ENCODE data around the gene SLC1A7.

SLC1A7 gene

DNA sequence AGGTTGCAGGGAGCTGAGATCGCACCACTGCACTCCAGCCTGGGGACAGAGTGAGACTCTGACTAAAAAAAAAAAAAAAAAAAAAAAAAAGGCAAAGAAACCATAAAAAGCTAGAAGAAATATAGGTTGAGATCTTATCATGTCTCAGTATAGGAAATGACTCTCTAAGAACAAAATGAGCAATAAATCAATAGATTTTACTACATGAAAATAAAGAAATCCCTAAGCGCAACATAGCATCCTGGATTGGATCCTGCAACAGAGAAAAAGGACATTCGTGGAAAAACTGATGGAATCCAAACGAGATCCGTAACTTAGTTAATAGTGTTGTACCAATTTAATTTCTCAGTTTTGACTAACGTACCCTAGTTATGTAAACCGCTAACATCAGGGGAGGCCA is 35.3 kb downstream of the SLC1A7 start:
- FAIRE-seq (no peak), DNase-seq (ENCODE audit: insufficient read length, low spot score) (no peak)
- TF ChIP-seq, protein P1, sequence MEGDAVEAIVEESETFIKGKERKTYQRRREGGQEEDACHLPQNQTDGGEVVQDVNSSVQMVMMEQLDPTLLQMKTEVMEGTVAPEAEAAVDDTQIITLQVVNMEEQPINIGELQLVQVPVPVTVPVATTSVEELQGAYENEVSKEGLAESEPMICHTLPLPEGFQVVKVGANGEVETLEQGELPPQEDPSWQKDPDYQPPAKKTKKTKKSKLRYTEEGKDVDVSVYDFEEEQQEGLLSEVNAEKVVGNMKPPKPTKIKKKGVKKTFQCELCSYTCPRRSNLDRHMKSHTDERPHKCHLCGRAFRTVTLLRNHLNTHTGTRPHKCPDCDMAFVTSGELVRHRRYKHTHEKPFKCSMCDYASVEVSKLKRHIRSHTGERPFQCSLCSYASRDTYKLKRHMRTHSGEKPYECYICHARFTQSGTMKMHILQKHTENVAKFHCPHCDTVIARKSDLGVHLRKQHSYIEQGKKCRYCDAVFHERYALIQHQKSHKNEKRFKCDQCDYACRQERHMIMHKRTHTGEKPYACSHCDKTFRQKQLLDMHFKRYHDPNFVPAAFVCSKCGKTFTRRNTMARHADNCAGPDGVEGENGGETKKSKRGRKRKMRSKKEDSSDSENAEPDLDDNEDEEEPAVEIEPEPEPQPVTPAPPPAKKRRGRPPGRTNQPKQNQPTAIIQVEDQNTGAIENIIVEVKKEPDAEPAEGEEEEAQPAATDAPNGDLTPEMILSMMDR (IDR thresholded peaks at IDR 0.05; ENCODE audit: insufficient read depth, missing control alignments), result no peak

DNA sequence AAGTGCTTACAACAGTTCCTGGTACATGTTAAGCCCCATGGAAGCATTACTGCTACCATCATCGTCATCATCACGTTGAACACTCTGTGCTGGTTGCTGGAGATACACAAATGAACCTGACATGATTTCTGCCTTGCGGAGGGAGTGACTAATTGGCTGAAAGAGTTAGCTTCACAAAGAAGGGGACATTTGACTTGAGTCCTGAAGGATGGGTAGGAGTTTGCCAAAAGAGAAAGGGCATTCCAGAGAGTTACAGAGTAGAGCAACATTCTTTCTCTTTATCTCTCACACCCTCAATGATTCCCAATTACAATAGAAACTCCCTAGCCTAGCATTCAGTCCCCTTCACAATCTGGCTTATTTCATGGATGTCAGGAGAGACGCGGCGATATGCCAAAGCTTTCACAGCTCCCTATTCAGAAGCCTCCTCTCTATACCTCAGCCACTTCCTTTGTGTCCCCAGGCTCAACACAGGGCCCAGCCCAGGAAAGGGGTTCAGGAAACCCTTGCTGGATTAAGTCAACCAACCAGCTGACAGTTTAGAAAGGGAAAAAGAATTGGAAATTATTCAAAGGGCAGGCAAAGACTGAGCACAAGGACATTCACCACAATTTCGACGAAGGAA is 38.0 kb downstream of the SLC1A7 start:
- DNase-seq (ENCODE audit: insufficient read length, low spot score) (no peak), FAIRE-seq (no peak)
- TF ChIP-seq, protein P1 (IDR thresholded peaks at IDR 0.05; ENCODE audit: insufficient read depth, missing control alignments), result no peak

DNA sequence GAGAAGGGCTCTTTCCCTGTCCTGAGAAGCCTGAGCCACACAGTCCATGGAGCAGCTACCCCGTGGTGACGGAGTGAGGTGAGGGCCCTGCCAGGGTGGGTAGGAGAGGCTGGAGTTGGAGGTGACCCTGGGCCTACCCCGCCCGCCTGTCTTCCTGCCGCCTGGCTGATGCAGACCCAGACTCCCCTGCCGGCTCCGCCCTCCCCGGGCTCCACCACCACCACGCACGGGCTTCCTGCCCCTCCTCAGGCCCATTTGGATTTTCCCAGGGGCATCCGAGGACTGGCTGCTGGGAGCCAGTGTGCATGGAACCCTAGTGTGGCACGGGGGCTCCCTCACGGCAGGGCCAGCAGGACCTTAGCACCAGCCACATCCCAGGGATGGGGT is 47.9 kb downstream of the SLC1A7 start:
- TF ChIP-seq, protein P1 (IDR thresholded peaks at IDR 0.05; ENCODE audit: insufficient read depth, missing control alignments), result no peak
- no peak for DNase-seq (ENCODE audit: insufficient read length, low spot score)
- no peak for FAIRE-seq

DNA sequence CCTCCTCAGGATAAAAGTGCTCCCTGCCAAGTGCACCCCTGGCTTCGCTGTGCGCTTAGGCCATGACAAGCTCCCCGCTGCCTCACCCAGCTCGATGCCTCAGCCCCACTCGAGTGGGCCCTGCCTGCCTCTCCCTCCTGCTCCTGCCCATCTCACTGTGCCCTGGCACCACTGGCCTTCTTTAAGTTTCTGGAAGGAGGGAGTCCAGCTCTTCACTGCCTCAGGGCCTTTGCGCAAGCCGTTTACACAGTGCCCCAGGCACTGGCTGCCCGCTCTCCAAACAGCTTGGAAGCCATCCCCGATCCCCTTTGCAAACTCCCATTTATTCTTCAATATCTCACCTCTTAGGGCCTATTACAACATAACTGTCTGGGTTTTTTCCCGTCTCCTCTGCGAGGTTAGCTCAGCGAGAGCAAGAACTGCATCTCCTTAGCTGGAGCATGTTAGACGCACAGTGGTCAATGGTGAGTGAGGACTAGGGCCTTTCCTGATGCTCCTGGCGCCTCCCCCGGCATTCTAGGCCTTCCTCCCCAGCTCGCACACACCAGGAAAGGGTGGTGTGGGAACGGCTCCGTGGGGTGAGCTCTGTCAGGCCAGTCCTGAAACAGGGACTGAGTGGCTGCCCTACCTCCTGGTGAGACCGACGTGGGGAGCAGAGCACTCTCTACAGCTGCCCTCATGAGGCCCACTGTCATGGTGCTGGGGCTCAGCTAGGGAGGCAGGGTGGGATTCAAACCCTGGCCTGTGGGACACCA is 48.5 kb downstream of the SLC1A7 start:
- FAIRE-seq (no peak), DNase-seq (ENCODE audit: insufficient read length, low spot score) (no peak)
- TF ChIP-seq, protein P1 (IDR thresholded peaks at IDR 0.05; ENCODE audit: insufficient read depth, missing control alignments), result no peak

DNA sequence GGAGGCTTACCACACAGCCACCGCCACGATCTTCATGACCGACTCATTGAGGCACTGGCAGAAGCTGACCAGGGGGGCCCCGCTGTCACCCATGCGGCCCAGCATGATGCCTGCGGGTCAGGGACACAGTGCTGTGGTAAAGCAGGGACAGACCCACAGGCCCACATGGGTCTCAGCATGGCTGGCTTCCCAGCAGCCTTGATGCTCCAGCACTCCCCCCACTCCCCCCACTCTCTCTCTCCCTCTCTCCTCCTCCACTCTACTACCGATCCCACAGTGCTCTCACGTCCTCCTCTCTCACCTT is 49.0 kb downstream of the SLC1A7 start:
- no peak for DNase-seq (ENCODE audit: insufficient read length, low spot score)
- FAIRE-seq, result no peak
- TF ChIP-seq, protein P1 (IDR thresholded peaks at IDR 0.05; ENCODE audit: insufficient read depth, missing control alignments), result no peak

DNA sequence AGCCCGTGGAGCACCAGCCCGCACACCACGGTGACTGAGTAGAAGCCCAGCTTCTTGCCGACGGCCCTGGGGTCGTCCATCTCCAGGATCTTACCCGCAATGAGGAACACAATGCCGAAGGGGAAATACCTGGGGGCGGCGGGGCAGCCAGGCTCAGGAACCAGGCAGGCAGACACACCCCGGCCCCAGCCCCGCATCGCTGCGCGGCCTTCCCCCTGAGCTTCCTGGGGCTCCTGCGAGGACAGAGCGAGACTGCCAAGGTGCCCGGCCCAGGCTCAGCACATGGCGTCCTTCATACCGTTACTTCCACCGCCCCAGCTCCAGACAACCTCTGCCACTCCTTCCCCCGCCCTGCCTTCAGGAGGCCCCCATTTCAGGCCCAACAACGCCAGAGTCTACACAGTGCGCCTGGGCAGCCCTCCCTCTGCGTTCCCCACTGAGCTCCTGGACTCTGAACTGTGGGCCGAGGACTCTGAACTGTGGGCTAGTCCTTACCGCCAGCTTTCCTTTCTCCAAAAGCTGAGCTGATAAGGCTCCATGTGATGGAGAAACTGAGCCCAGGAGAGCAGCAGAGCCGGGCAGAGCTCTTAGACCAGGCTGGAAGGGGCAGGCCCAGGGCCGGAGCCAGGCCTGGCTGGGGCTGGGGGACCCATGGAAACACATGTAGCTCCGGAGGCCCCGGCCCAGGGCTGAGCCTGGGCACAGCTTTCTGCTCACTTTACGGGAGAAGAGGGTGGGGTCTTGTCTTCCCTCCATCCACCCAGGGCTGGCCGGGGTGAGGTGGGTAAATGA is 49.6 kb downstream of the SLC1A7 start:
- DNase-seq (ENCODE audit: insufficient read length, low spot score) (no peak), FAIRE-seq (no peak)
- TF ChIP-seq, protein P1 (IDR thresholded peaks at IDR 0.05; ENCODE audit: insufficient read depth, missing control alignments), result no peak

All from D721Med (cell line).